Stimulated activated CD4-positive, alpha-beta T cell treated with anti-CD3 and anti-CD28 coated beads, Interleukin-4, amount 100 ng/mL, for 24 hours (primary cell): ENCODE measurements around the gene MSLN.
A peak's percentile ranks its signal among the peaks of the same experiment; 100 is the strongest.

Experiments used
- DNase-seq: peaks from one replicate; pipeline ENCODE4 v3.0.0-alpha.2; 2020

Gene MSLN

DNA sequence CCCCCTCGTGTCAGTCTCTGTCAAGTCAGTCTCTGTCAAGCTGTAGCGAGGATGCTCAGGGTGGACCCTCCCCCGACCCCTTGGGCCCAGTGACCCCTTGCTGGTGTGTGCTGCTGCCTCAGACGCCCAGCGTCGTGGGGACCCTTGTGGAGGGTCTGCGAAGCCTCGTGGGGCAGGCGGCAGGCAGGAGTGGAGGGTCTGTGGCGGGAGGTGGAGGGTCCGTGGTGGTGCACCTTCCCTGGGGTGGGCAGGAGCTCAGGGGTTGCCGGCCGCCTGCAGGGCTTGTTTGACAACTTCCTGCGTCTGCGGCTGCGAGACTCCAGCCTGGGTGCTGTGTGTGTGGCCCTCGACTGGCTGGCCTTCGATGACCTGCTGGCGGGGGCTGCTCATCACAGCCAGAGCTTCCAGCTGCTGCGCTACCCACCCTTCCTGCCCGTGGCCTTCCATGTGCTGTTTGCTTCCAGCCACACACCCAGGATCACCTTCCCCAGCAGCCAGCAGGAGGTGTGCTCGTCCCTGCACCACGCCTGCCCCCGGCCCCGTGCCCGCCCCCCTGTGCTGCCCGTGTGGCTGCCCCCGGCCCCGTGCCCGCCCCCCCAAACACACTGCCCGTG, 34.4 kb downstream of the MSLN start:
- no peak for DNase-seq

DNA sequence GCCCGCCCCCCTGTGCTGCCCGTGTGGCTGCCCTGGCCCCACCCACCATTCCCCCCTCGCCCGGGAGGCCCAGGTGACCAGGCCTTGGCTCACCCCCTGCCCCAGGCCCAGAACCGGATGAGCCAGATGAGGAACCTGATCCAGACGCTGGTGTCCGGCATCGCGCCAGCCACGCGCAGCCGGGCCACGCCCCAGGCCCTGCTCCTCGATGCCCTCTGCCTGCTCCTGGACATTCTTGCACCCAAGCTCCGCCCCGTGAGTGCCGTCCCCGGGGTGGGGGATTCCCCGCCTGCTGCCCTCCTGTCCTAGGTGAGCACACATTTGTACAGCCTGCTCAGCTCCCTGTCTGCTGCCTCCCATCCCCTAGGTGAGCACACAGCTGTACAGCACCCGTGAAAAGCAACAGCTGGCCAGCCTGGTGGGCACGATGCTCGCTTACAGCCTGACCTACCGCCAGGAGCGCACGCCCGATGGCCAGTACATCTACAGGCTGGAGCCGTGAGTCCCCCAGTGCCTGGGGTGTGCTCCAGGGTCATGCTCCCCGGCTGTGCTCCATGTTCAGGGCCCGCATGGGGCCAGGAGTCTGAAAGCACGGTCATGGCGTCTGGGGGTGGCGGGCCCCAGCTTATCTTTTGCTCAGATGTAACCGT, 35.2 kb downstream of the MSLN start:
- DNase-seq, result no peak

DNA sequence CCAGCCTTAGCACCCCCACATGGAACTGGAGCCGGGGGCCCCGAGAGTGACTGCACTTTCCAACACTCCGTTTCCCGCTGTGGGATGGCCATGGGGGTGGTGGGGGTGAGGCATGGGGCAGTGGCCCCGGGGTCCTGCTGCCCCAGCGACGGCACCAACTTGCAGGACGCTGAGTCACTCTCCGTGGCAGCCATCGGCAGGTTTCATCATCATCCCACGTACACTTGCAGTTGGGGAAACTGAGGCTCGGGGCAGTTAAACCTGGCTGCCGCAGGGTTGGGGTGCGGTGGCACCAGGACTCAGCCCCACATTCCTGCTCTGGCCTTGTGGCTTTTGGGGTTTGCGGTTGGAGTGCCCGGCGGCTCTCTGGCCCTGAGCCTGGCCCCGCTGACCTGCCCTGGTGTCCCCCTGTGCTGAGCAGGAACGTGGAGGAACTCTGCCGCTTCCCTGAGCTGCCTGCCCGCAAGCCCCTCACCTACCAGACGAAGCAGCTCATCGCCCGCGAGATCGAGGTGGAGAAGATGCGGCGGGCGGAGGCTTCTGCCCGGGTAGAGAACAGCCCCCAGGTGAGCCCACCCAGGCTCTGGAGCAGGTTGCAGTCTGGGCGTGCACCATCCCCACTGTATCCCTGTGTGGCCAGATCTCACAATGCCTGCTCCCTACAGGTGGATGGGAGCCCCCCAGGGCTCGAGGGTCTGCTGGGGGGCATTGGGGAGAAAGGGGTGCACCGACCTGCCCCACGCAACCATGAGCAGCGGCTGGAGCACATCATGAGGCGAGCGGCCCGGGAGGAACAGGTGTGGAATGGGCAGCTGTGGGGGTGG, 36.0 kb downstream of the MSLN start:
- DNase-seq, result no peak

DNA sequence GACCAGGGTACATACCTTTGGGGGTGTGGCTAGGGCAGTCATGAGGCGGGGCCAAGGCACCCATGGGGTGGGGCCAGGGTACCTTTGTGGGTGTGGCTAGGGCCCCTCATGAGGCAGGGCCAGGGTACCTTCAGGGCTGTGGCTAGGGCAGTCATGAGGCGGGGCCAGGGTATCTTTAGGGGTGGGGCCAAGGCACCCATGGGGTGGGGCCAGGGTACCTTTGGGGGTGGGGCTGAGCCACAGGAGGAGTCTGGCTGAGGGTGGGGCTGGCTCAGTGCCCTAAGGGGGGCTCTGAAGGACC, 36.5 kb downstream of the MSLN start:
- DNase-seq, result no peak

DNA sequence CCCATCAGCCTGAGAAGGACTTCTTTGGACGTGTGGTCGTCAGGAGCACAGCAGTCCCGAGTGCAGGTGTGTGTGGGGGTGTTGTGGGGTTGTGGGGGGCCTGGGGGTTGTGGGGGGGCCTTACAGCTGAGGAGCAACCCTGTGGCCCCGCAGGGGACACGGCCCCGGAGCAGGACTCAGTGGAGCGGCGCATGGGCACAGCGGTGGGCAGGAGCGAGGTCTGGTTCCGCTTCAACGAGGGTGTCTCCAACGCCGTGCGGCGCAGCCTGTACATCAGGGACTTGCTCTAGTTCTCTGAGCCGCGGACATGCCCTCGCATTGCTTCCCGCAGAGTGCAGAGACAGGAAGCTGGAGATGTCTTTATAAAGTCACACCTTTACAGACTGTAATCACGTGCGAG, 37.2 kb downstream of the MSLN start:
- no peak for DNase-seq

DNA sequence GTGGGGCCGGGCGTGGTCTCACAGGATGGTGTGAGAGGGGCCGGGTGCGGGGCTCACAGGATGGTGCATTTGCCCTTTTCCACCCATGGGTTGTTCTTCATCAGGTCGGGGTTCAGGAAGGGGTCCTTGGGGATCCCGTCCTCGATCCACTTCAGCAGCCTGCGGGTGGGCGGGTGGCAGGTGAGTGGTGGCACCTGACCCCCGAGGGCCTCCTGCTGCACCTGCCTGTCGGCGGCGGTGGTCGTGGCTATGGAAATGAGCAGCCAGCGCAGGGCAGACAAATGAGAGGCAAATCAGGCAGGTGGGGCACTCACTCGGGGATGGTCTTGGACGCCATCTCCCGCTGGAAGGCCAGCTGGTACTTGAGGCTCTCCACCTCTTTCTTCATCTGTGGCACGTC, 38.1 kb downstream of the MSLN start:
- DNase-seq, result no peak

DNA sequence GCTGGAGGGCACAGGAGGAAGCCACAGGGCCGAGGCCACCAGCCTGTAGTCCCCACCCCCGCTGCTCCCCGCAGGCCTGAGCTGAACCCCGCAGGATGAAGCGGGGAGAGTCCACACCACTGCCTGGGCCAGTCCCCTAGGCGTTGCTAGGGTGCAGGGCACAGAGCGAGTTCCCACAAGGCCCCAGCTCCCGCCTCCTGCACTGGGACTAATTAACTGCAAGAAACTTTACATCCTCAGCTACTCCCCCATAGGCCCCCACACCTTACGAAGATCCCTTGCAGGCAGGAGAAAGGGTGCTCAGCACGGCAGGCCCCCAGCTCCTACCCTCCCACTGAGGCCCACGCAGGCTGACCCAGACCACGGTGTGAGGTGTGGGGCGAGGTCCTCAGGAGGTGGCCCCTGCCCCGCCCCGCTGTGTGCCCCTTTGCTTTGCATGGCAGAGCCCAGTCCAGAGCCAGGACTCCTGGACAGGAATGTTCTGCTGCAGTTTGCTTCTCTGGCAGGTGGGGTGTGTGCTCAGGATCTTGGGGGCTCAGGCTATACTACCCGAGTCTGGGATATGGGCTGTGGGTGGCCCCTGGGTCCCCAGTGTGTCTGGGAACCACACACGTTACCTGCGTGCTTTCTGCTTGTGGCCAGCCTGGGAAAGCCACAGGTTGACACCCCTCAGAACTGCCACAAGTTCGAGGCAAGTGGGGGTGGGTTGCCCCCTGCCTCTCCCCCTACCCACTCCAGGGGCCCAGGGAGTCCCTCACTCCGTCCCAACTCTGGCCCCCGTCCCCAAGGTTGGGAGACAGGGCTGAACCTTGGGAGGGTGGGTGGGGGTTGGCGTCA, 38.8 kb downstream of the MSLN start:
- DNase-seq, result no peak

DNA sequence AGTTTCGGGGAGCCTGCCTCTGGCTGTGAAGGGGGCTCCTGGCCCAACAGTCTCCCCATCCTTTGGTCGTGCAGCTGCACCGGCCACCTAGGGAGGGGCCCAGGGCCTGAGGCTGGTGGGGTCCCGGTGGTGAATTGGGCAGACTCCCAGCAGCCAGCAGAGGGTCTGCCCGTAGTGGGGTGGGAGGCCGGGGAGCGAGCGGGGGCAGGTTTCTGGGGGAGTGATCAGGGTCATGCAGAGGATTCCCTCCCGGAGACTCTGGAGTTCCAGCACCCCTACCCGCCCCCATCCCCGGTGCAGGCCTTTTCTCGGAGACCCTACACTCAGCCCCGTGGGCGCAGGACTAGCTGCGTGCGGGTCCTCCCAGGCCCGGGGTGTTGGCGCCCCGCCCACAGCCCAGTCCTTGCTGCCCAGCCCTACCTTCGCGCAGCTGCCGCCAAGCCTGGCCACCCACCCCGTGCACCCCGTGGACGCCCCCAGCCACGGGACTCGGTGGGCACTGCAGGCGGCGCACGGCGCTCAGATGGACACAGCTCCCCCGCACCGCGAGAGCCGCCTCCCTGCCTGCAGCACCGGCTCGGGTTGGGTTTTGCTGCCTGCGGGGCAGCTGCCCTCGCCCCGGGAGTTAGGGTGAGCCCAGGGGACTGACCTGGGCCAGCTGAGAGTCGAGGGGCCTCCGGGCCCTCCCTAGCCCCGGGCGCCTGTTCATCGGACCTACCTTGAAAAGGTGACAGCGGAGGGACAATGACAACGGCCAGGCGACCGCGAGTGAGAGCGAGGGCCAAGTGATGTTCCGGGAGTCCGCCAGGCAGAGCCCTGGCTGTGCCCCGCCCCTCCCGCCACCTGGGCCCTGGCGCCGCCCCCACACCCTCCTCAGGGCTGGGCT, 39.7 kb downstream of the MSLN start, which contains the start of gene GNG13:
TSS of gene GNG13 (minus strand) at position 787 of the 886 bp plus-strand sequence. CDS start 1,657 bp downstream, outside the sequence.
- no peak for DNase-seq

DNA sequence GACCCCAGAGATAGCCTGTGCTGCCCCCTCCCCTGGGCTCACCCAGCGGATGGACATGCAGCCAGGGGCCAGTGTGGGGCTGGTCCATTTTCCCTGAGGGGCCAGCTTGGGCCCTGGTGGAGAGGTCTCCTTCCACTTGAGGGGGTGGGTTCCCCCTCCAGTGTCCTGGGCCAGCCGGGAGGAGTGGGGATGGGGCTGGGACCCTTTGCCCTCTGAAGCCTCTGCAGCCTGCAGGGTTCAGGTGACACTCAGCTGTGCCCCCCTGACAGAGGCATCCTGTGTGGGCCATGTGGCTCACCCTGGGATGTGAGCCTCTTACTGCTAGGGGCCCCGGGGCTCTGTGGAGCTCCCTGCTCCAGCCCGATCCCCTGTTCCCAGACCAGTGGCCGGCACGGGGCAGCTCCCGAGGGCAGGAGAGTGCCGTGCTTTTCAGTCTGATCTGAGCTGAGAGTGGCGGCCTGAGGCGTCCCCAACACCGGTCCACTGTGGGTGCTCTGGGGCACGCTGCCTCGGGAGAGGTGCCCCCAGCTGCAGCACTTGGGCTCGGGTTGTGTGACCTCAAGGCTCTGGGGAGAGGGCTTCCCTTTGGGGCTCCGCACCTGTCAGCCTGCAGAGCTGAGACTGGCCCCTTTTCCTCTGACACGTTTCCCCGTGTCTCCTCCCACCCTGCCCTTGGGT, 40.4 kb downstream of the MSLN start:
- DNase-seq, result no peak

DNA sequence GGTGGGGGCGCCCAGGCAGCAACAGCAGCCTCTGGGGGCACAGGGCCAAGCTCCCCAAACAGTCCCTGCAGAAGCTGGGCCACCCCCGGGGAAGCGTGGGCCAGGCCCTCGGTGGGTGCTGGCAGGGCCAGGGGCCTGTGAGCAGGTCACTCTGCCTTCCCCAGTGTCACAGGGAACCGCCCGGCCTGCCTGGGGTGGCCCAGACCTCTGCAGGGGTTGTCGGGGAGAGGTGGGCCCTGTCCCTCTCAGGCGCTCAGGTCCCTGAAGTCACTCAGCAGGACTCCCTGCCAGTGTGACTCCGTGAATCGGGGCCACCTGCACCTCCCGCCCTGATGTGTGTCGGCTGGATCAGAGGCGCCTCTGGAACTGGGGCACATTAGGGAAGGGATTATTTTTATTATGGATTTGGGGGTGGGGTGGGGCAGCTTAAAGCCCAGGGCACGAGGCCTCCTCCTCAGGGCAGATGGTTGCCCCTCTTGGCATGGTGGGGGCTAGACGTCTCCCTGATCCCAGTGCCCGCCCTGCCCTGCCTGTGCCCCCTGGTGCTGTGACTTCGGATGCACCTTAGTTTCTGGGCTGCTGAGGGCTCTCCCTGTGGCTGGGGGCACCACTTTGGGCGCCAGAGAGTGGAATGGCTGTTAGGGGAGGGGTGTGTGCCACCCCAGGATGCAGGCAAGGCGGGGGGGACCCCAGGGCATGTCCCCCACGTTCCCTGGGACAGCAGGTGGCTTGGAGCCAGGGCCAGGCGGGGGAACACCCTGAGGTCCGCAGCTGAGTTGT, 41.2 kb downstream of the MSLN start:
- no peak for DNase-seq

DNA sequence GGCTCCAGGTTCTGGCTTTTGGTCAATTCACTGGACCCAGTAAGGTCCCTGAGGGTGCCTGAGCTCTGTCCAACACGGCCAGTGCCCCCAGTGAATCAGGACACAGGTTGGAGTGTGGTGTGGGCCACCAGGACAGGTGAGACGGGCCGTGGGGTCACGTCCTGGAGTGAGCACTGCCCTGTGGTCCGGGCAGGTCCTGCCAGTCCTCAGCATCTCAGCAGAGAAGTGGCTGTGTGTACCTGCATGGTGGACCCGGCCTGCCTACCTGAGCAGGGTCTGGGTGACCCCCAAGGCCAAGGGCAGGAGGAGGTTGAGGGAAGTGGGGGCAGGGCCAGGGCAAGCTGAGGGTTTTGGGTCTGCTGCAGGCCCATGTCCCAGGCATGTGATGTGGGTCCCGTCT, 41.9 kb downstream of the MSLN start:
- DNase-seq, result no peak

DNA sequence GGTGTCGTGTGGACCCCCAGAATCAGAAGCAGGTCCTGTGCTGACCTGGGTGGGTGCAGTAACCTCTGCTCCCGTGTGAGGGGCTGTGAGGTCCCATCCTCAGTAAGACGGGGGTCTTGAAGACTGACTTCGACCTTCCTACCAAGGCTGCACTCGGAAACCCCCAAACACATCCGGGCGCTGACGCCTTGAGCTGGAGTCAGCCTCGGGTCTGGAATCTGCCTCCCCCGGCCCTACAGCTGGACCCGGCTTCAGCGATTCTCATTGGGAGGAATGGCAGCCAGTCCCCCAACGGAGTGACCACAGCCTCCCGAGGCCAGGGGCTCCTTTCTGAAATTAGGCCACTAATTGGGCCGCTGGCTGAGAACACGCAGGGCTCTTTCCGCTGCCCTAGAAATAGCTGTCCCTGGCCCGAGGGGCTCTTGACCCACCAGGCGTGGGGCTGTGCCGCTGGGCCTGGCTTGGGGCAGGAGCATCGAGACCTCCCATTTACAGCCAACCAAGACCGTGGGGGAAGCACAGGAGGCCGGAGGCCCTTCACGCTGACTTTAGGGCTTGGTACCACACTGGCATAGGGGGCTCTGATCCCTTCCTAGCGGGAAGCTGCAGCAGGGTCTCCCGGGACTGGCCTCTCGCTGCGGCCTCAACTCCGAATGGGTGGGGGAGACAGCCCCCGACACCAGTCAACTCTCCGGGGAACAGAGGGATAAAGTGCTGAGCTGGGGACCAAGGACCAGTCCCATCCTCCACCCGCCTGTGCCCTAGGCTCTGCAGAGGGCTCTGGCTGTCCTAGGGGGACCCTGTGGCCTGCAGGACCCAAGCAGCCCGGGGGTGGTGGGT, 42.6 kb downstream of the MSLN start:
- DNase-seq, result no peak

DNA sequence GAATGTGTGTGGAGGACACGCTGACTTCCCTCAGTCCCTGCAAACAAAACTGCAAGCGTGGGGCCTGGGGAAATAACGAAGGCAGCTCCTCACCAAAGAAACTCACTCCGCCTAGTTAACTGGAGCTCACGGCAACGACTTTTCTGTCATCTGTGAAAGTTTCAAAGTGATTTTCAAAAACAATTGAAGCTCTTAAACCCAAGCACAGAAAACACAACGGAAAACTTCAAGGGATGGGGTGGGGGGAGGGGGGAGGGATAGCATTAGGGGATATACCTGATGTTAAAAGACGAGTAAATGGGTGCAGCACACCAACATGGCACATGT, 43.2 kb downstream of the MSLN start:
- DNase-seq, result no peak

DNA sequence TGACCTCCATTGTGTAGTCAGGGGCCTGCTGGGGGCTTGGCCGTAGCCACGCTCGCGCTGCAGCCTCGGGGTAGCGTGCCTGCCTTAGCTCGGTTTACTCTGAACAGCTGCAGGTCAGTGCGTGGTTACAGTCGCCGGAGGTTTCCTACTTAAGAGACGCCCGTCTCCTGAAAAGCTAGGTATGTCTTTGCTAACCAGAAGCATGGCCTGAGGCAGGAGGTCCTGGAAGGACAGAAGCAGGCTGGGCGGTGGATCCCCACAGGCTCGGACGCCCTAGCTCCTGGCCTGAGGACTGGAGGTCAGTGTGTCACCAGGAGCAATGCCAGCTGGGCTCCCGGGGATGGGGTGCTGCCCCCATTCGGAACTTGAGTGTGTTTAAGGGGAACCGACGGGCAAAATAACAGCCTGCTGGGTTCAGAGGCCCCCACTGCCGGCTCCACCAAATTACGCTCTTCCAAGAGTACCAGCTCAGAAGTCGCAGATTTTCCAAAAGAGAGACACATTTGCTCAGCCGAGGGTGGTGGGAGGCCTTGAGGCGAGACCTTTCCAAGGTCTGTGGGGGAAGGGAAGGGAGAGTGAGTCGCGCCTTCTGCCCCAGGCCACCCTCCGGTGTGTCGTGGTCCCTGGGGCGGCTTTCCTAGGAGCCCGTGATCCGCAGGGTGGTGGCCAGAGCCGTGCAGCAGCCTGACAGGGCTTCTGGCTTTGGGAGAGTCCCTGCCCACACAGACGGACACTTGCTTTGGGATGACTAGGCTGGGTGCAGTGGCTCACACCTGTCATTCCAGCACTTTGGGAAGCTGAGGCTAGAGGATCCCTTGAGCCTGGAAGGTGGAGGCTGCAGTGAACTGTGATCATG, 43.9 kb downstream of the MSLN start:
- no peak for DNase-seq

DNA sequence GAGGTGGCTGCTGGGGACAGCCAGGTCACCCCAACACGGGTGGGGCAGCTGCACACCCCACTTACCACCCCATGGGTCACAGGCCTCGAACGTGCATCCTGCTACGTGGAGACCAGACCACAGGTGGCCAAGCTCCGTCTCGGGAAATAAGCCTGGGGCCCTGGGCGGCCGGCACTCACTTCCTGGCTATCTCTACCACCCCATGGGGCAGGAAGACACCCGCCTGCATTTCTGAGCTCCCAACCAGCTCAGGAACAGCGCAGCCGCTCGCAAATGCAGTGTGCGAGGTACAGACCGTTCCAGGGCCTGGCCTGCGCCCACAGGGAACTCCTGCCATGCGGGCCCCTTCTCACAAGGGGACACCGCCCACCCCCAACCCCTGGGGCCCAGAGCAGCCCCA, 44.9 kb downstream of the MSLN start:
- DNase-seq, result no peak

DNA sequence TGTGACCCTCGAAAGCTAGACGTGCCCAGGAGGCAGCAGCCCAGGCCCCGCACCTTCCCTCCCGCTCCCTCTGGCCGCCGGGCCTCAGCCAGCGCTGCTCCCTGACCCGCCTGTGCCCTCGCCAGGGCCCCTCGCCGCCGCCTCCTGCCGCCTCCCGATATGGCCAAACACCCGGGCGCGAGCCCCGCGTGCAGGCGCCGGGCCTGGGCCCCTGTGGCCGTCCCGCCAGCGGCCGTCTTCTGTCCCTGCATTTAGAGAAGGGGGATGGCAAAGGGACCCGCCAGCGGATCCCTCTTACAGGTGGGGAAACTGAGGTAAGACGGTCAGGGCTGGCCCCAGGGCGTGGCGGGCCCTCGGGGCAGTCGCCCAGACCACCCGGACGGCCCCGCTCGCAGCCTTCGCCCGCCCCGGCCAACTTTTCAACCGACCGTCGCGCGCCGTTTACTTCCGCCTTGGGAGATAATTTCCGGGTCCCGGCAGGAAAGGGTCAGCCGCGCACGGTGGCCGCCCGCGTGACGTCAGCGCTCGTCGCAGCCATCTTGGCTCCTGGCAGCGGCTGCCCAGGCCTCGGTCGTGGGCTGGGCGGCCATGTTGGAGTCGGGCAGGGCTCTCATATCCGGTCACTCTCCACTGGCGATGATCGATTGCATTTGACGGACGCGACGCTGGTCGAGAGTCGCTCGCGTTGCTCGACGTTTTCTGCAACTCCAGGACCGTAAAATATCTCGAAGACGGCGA, 47.0 kb downstream of the MSLN start:
- peak; percentile 86 for DNase-seq

DNA sequence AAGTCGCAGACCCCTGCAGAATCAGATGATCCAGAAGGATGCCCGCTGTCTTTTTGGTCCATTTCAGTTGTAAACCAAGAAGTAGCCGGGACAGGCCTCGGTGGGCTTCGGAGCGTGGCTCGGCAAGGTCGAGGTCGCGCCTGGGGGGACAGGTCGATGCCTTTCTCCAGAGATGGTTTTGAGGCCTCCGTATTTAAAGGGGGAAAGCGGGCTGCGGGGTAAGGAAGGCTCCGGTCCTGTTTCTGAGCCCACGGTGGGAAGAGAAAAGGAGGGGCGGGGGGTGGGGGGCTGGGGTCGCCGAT, 47.5 kb downstream of the MSLN start:
- no peak for DNase-seq

DNA sequence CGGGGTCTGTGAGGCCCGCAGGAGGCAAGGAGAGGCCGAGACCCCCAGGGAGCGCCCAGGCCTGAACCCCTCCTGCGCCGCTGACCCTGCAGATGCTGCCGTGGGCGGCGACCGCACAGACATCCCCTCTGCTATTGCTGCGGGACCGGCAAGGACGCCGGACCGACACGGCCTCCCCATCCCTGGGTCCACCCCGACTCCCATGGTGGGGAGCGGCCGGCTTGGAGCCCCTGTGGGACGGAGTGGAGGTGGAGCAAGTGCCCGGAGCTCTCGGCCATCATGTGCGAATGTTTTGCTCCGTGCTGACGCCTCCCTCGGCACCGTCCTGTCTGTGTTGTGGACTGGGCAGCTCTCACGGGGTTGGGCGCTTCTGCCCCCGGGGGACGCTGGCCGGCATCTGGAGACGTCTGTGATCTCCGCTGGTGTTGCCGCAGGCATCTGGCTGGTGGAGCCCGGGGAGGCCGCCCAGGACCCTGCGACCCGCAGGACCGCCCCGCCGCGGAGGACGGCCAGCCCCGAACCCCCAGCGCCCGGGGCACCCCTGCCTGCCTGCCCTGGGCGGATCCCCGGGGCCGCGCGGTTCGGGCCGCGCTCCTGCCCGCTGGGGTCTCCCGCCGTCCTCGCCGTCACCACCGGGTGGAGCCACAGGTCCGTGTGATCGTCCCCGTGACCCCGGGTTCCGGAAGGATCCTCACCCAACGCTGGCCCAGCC, 52.8 kb downstream of the MSLN start:
- DNase-seq, result peak; percentile 59
